GM20000 (cell line): ENCODE data around the gene SLC16A5.

ENCODE experiments used
- DNase-seq: peaks from one replicate; pipeline ENCODE4 v3.0.0; 2012; ENCODE audit warnings: low spot score
- TF ChIP-seq, protein P1 (sequence below): IDR thresholded peaks from 2 replicates; pipeline ENCODE4 v1.5.1; 2012; ENCODE audit warnings: mild to moderate bottlenecking, control low read depth; ENCODE audit errors: extremely low read depth, missing control alignments

Gene SLC16A5

DNA sequence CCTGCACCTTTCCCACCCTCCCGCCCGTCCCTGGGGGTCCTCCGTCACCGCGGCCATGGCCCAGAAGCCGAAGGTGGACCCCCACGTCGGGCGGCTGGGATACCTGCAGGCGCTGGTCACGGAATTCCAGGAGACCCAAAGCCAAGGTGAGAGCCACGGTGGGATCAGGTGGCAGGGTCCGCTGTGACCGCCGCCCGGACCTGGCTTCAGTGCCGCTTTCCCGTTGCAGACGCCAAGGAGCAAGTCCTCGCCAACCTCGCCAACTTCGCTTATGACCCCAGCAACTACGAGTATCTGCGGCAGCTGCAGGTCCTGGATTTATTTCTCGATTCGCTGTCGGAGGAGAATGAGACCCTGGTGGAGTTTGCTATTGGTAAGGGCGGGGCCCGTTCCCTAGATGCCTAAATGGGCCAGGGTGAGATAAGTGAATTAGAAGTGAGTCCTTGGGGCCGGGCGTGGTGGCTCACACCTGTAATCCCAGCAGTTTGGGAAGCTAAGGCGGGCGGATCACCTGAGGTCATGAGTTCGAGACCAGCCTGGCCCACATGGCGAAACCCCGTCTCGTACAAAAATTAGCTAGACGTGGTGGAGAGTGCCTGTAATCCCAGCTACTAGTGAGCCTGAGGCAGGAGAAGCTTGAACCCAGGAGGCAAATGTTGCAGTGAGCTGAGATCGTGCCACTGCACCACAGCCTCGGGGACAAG lies 22.6 kb downstream of the SLC16A5 start:
- DNase-seq: no peak
- TF ChIP-seq, protein P1, sequence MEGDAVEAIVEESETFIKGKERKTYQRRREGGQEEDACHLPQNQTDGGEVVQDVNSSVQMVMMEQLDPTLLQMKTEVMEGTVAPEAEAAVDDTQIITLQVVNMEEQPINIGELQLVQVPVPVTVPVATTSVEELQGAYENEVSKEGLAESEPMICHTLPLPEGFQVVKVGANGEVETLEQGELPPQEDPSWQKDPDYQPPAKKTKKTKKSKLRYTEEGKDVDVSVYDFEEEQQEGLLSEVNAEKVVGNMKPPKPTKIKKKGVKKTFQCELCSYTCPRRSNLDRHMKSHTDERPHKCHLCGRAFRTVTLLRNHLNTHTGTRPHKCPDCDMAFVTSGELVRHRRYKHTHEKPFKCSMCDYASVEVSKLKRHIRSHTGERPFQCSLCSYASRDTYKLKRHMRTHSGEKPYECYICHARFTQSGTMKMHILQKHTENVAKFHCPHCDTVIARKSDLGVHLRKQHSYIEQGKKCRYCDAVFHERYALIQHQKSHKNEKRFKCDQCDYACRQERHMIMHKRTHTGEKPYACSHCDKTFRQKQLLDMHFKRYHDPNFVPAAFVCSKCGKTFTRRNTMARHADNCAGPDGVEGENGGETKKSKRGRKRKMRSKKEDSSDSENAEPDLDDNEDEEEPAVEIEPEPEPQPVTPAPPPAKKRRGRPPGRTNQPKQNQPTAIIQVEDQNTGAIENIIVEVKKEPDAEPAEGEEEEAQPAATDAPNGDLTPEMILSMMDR: no peak

DNA sequence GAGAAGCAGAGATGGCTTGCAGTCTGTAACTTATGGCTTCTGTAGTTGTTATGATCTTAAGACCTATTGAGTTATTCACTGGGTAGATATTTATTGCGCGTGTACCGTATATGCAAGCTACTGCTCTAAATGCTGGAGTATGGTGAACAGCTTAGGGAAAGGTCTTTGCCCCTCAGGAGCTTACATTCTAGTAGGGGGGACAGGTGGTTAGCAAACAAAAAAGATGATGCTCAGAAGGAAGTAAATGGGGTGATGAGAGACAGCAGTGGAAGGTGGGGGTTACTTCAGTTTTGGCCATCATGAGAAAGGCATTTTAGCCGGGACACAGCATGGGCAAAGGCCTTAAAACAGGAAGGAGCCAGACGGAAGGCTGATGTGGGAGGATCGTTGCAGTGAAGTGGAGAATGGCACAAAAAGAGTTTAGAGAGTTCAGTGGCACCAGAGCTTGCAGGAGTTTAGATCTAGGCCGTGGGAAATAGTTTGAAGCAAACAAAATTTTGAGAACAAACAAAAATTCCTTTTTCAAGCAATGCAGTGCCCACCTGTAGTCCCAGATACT lies 24.1 kb downstream of the SLC16A5 start:
- TF ChIP-seq, protein P1: no peak
- no peak for DNase-seq

DNA sequence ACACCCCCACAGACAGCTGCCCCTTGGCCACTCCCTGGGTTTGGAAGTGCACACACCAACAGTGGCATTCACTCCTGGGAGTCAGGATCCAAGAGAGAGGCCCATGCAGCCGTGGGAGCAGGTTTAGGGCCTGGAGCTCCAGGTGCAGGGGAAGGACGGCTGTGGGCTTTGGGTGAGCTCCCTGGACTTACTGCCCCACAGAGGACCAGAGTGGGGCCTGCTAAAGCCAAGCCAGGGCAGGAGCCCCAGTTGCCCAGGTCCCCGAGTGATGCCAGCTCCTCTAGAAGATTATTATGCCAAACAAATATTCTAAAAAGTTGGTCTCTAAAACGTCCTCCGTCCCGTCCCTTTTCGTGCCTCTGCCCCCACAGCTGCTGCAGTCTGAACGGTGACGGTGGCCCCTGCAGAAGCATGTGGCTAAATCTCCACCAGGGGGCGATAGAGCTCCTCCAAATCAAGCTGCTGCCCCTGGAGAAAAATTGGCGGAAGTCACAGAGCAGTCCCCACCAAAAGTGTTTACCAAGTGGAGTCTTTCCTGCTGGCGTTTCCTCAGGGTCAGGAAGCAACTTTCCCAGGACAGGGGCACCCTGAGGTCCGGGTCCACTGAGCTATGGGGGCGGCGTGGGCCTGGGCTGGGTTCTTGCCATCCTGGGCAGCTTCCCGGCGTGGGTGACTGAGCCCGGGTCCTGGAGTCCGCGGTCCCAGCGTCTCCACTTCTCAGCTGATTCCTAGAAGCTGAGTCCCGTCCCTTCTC lies 26.2 kb downstream of the SLC16A5 start:
- TF ChIP-seq, protein P1: peak; percentile 83
- peak; percentile 86 for DNase-seq

DNA sequence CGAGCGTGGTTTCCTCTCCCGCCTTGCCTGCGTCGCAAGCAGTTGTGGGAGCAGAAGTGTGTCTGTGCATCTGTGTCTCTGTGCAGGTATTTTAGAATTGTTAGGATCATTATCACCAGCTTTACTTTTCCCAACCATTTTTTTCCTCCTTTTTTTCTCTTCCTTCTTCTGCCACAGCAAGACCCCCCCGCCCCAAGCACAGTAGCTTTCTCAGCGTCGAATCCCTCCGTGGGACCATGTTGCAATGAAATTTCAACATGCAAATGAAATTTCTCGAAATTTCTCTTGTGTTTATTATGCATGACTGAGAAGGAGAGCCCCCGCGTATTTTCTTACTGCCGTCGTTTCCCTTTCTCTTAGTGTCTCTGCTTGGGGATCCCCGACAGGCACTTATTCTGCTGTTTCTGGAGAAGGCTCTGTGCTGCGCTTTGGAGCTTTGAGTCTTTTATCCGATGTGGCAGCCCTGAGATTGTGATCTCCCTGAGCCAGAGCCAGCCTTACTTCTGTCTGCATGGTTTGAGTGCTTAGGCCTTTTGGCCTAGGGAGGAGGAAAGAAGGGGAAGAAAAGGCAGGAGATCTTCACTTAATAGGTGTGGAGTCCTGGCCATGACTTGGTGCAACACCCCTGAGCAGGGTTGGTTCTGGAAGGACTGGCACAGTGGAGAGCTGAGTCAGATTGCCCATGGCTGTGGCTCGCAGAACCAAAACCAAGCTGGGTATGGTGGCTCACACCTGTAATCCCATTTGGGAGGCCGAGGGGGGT lies 27.0 kb downstream of the SLC16A5 start:
- TF ChIP-seq, protein P1: no peak
- DNase-seq: peak; percentile 71

DNA sequence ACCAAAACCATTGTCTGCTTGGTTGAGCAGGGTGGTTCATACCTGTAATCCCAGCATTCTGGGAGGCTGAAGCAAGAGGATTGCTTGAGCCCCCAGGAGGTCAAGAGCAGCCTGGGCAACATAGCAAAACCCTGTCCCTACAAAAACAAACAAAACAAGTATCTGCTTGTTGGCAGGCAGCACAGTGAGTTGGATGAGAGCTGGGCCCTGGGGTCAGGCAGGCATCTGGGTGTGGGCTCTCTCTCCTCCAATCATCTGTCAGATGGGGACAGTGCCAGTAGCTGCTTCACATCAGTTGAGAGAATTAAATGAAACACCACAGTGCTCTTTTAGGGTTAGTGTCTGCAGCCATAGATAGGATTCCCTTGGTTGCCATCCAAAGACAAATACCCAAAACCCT lies 27.8 kb downstream of the SLC16A5 start:
- TF ChIP-seq, protein P1: no peak
- no peak for DNase-seq

DNA sequence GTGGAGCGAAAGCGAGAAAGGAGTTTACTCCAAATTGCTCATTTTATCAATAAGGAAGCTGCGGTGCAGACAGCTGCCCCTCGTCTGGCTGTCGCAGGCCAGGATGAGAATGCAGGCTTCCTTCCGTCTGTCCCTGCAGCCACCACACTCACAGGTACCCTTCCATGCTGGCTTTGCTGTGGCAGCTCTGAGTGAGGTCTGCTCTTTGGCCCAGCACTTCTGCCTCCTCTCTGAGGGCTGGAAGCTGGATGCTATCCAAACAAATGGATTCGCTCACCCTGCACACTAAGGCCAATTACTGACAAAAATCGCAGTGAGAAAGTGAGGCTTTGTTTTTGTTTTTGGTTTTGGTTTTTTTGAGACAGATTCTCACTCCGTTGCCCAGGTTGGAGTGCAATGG lies 29.0 kb downstream of the SLC16A5 start:
- TF ChIP-seq, protein P1: no peak
- no peak for DNase-seq
